Esophagus (tissue), 2 donors: ENCODE data around the gene GRN. TPM values are rescaled to one million over a fixed set of nuclear protein-coding genes. Genes with fewer than 3 reads are reported as not detected.
A peak's percentile ranks its signal among the peaks of the same experiment; 100 is the strongest.

ENCODE experiments used
- H3K27ac ChIP-seq, 2 donors: one replicate each; pipeline ENCODE4 v1.5.1; 2013; ENCODE audit warnings: low read depth in 2 of 2, mild to moderate bottlenecking in 2 of 2, inconsistent platforms in 1 of 2, low read length in 1 of 2, moderate library complexity in 1 of 2
- H3K27me3 ChIP-seq, 2 donors: one replicate each; pipeline ENCODE4 v1.6.1; 2013; ENCODE audit warnings: low read length in 2 of 2, control low read depth in 1 of 2, mild to moderate bottlenecking in 1 of 2; ENCODE audit not compliant: insufficient read depth in 2 of 2, control insufficient read depth in 1 of 2
- H3K36me3 ChIP-seq, 2 donors: one replicate each; pipeline ENCODE4 v1.6.1; 2013; ENCODE audit warnings: low read length in 1 of 2; ENCODE audit not compliant: control insufficient read depth in 2 of 2, insufficient read depth in 2 of 2
- H3K4me1 ChIP-seq, 2 donors: one replicate each; pipeline ENCODE4 v1.6.1; 2013; ENCODE audit warnings: low read length in 1 of 2; ENCODE audit not compliant: control insufficient read depth in 2 of 2, insufficient read depth in 2 of 2
- H3K4me3 ChIP-seq, 2 donors: one replicate each; pipeline ENCODE4 v1.5.1; 2013; ENCODE audit warnings: low read length in 2 of 2, mild to moderate bottlenecking in 2 of 2, low read depth in 1 of 2, moderate library complexity in 1 of 2
- H3K9me3 ChIP-seq, 2 donors: one replicate each; pipeline ENCODE4 v1.6.1; 2013; ENCODE audit warnings: mild to moderate bottlenecking in 2 of 2, low read depth in 1 of 2, low read length in 1 of 2, moderate library complexity in 1 of 2; ENCODE audit not compliant: control insufficient read depth in 2 of 2, insufficient read depth in 1 of 2
- WGBS, 2 donors: extraction: QIAGEN DNeasy Blood & Tissue Kit; methylation state at CpG; one replicate each; pipeline ENCODE4 v1.1.7; 2013; 5-methylcytosine and 5-hydroxymethylcytosine counted together
- polyA plus RNA-seq, 2 donors: library from polyadenylated mRNA; stranded (reverse); fragments of 200-250 nt; gene quantifications; one replicate each; pipeline ENCODE4 v1.2.3, GENCODE V29; 2013
- donor health status: healthy with polysubstance abuse.
- donor health status: Bipolar disorder and iron deficiency.

Gene GRN
- polyA plus RNA-seq, 2 donors = 211 to 370 TPM

DNA sequence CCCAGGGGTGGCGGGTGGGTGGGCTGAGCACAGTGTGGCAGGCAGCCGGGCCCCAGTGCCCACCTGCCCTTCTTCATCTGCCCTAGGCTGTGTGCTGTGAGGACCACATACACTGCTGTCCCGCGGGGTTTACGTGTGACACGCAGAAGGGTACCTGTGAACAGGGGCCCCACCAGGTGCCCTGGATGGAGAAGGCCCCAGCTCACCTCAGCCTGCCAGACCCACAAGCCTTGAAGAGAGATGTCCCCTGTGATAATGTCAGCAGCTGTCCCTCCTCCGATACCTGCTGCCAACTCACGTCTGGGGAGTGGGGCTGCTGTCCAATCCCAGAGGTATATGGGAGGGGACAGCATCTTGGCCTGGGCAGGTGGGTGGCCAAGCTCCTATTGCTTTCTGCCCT is 6.4 kb downstream of the GRN start:
- 89 to 93% methylated on average over 8 of the region's 8 CpGs for WGBS, 2 donors
- Histone ChIP-seq H3K27ac (no peak overlapping the region), H3K4me1 (peaks cover 0 to 17% of the 10 kb centered on the region in 2 donors), H3K27me3 (no peaks in the 10 kb centered on the region), H3K9me3 (no peaks in the 10 kb centered on the region), H3K4me3 (no peak overlapping the region), H3K36me3 (peaks cover 16 to 40% of the 10 kb centered on the region in 2 donors)

DNA sequence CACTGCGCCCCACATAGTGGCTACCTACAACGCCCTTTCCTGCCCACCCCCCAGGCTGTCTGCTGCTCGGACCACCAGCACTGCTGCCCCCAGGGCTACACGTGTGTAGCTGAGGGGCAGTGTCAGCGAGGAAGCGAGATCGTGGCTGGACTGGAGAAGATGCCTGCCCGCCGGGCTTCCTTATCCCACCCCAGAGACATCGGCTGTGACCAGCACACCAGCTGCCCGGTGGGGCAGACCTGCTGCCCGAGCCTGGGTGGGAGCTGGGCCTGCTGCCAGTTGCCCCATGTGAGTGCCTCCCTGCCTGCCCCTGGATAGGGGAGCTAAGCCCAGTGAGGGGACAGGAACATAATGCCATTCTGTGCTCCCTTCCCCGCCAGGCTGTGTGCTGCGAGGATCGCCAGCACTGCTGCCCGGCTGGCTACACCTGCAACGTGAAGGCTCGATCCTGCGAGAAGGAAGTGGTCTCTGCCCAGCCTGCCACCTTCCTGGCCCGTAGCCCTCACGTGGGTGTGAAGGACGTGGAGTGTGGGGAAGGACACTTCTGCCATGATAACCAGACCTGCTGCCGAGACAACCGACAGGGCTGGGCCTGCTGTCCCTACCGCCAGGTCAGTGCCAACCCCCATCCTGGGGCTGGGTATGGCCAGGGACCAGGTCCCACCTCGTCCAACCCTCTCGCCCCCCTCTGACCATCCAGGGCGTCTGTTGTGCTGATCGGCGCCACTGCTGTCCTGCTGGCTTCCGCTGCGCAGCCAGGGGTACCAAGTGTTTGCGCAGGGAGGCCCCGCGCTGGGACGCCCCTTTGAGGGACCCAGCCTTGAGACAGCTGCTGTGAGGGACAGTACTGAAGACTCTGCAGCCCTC is 7.1 kb downstream of the GRN start:
- Histone ChIP-seq H3K9me3 (no peaks in the 10 kb centered on the region), H3K27me3 (no peaks in the 10 kb centered on the region), H3K4me1 (peaks cover 0 to 17% of the 10 kb centered on the region in 2 donors), H3K36me3 (peaks cover 16 to 40% of the 10 kb centered on the region in 2 donors), H3K4me3 (no peak overlapping the region), H3K27ac (no peak overlapping the region)
- 82 to 85% methylated on average over 36 of the region's 36 CpGs for WGBS, 2 donors

DNA sequence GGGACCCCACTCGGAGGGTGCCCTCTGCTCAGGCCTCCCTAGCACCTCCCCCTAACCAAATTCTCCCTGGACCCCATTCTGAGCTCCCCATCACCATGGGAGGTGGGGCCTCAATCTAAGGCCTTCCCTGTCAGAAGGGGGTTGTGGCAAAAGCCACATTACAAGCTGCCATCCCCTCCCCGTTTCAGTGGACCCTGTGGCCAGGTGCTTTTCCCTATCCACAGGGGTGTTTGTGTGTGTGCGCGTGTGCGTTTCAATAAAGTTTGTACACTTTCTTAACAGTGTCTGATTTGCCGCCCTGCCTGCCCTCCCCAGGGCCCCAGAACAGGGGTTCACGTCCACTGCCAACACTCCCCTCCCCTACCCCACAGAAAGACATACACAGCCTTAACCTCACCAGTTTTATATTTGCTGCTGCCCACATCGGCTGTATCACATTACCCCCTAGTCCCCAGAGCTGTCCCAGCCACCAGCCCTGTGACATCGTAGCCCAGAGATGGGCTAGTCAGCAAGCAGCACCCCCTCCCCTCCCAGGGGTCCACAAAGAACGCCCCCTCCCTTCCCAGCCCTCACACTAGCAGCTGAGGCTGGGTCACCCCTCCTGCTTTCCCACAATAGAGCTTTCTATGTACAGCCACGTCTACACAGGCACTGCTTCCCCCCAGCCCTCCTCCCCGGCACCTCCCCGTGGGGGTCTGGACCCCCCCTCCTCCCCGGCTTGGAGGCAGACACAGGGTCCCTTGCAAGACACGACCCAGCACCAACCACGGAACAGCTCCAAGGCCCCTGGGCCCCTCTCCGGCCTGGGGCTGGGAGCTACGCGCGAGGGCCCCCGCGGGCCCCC is 7.9 kb downstream of the GRN start:
- peaks cover 0 to 17% of the 10 kb centered on the region in 2 donors for H3K4me1 ChIP-seq
- H3K4me3 ChIP-seq = peak overlapping the region; percentile 12 to 16
- no peaks in the 10 kb centered on the region for H3K27me3 ChIP-seq
- H3K9me3 ChIP-seq = no peaks in the 10 kb centered on the region
- H3K27ac ChIP-seq = peak overlapping the region in 1 of 2 donors; percentile 30
- WGBS, 2 donors = 57 to 64% methylated on average over 15 to 22 of the region's 22 CpGs
- H3K36me3 ChIP-seq = peaks cover 16 to 40% of the 10 kb centered on the region in 2 donors

DNA sequence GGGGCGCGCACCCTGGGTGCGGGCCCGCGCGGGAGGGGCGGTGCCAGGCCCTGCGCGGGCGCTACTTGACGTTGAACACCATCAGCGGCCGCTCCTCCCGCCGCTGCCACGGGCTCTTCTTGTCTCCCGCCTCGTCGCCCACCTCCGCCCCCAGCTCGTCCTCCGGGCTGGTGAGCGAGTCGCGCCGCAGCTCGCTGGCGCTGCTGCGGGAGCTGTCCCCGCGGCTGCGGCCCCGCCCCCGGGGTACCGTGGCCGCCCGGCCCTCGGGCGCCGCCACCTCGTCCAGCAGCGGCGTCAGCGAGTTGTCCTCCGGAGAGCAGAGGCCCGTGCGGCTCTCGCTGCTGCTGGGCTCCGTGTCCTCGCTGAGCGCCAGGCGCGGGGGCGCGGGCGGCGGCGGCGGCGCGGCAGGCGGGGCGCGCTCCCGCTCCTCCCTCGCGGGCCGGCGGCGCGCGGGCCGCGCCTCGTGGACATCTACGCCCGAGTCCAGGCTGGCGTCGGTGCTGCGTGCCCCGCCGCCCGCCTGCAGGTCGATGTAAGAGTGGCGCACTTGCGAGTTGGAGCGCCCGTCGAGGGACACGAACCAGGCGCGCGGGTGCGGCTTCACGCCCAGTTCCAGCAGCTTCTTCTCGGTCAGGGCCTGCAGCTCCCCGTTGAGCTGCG is 8.7 kb downstream of the GRN start:
- Histone ChIP-seq H3K27ac (peak overlapping the region; percentile 30 to 43), H3K9me3 (no peaks in the 10 kb centered on the region), H3K4me3 (peak overlapping the region; percentile 12 to 16), H3K27me3 (no peaks in the 10 kb centered on the region), H3K36me3 (peaks cover 16 to 40% of the 10 kb centered on the region in 2 donors), H3K4me1 (peaks cover 0 to 12% of the 10 kb centered on the region in 2 donors)
- 35 to 37% methylated on average over 32 to 98 of the region's 98 CpGs for WGBS, 2 donors

DNA sequence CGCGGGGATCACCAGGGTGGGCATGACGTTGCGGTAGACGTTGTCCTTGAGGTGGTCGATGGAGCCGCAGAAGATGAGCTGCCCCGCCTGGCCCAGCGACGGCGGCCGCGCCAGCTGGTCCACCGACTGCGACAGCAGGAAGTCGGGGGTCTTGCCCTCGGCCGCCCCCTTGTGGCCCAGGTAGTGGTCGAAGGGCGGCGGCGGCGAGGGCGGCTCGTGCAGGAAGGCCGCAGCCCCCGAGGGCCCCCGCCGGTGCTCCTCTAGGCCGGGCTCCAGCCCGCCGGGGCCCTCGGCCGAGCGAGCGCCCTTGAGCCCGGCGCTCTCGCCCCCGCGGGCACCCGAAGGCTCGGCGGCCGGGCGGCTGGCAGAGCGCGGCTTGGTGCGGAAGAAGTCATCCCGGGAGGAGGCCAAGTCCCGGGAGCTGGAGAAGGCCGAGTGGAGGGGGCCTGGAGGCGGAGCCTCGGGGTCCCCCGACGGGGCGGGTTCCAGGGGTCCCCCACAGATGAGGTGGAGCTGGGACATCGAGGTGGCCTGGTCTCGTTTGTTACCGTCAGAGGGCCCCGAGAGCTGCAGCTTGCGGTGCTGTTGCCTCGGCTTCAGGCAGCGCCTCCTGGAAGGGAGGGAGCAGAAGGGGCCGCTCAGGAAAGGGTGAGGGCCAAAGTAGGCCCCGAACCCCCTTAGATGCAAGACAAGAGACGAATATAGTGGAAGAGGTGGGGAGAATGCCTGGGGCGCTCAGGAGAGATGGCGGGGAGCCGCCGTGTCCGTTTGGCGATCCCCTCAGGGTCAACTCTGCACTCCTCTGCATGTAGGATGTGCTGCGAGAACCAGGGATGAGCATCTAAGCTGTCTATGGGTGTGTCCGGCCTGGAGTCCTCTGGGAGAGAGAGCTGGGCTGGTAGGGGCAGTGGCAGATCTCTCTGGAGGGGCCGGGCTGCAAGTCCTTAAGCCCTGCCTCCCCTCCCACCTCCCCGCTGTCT is 9.8 kb downstream of the GRN start:
- no peak overlapping the region for H3K27ac ChIP-seq
- H3K4me1 ChIP-seq = peaks cover 0 to 2% of the 10 kb centered on the region in 2 donors
- H3K9me3 ChIP-seq = no peaks in the 10 kb centered on the region
- no peaks in the 10 kb centered on the region for H3K27me3 ChIP-seq
- WGBS, 2 donors = 44 to 55% methylated on average over 72 to 77 of the region's 77 CpGs
- peaks cover 16 to 30% of the 10 kb centered on the region in 2 donors for H3K36me3 ChIP-seq
- H3K4me3 ChIP-seq = peak overlapping the region; percentile 6 to 12

DNA sequence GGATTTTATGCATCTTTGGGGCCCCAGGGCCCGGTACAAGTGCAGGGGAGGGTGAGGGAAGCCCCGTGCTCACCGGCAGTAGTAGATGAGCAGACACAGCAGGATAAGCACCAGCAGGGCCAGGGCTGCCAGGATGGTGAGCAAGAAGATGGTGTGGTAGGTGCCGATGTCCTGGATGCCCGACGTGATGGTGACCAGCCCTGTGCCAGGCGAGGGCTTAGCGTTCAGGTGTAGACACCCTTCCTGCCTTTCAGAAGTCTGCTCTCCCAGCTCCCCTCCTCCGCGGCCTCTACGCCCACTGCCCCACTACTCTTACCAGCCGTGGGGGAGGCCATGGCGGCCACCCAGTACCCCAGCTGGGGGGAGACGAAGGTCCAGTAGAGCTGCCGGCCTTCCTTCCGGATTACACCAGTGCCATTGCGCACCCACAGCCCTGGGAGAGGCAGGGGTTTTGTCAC is 10.6 kb downstream of the GRN start:
- no peaks in the 10 kb centered on the region for H3K27me3 ChIP-seq
- H3K36me3 ChIP-seq = peaks cover 11 to 23% of the 10 kb centered on the region in 2 donors
- H3K4me3 ChIP-seq = no peak overlapping the region
- peaks cover 0 to under 1% of the 10 kb centered on the region in 2 donors for H3K4me1 ChIP-seq
- WGBS, 2 donors = 80 to 83% methylated on average over 17 of the region's 17 CpGs
- no peak overlapping the region for H3K27ac ChIP-seq
- no peaks in the 10 kb centered on the region for H3K9me3 ChIP-seq

DNA sequence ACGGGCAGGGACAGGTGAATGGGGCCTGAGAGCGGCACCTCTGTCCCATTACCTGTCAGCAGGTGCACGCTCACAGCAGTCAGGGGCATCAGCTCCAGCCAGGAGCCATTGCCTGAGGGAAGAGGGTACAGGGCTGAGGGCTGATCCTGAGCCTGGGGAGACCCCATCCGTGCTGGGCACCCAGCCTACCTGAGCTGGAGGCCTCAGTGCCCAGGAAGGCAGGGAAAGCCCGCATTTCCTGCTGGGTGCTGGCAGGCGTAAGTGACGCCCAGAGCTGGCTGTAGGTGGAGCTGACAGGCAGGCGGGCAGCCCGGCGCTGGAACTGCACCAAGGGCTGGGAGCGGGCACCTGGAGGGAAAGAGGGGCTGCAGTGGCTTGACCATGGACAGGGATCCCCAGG is 11.1 kb downstream of the GRN start:
- 66 to 75% methylated on average over 11 of the region's 11 CpGs for WGBS, 2 donors
- no peaks in the 10 kb centered on the region for H3K4me1 ChIP-seq
- H3K27me3 ChIP-seq = no peaks in the 10 kb centered on the region

DNA sequence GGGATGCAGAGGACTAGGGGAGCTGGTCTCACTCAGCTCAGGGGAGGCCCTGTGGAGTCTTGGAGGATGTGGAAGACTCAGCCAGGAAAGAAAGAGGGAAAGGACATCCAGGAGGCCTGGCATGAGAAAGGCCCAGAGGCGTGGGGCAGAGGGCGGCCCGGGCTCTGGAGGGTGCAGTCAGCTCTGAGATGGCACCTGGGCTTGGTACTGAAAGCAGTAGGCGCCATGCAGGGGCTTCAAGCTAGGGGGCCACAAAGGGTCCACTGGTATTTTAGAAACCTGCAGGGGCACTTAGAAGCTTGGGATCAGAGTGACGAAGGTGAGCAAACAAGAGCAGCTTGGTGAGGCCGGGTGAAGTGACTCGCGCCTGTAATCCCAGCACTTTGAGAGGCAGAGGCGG is 13.0 kb downstream of the GRN start:
- H3K27ac ChIP-seq = no peak overlapping the region
- no peak overlapping the region for H3K4me3 ChIP-seq
- H3K9me3 ChIP-seq = no peaks in the 10 kb centered on the region
- no peaks in the 10 kb centered on the region for H3K36me3 ChIP-seq
- WGBS, 2 donors = 84 to 85% methylated on average over 9 of the region's 9 CpGs
- H3K4me1 ChIP-seq = no peaks in the 10 kb centered on the region
- H3K27me3 ChIP-seq = no peaks in the 10 kb centered on the region

More for the DNA sequence above, 11.1 kb downstream of the GRN start:
- H3K9me3 ChIP-seq = no peaks in the 10 kb centered on the region
- H3K36me3 ChIP-seq = peaks cover 8 to 18% of the 10 kb centered on the region in 2 donors
- H3K4me3 ChIP-seq = no peak overlapping the region
- H3K27ac ChIP-seq = no peak overlapping the region
